GM21737 (cell line): Measurements from ENCODE around the gene COL21A1.

Experiments
- ATAC-seq: cut with Tn5 transposase; IDR thresholded peaks from one replicate; pipeline ENCODE4 v1.9.1; 2021; ENCODE audit warnings: mild to moderate bottlenecking, moderate library complexity; ENCODE audit not compliant: unreplicated experiment

Gene COL21A1

GRCh38 chr6:56246541-56246880 is 869 bp downstream of the COL21A1 start:
- ATAC-seq, result no peak

- ATAC-seq, result no peak
Measured at GRCh38 chr6:56245903-56246351, 1.5 kb downstream of the COL21A1 start.

GRCh38 chr6:56244528-56245253 is 2.7 kb downstream of the COL21A1 start:
- ATAC-seq, result no peak

- no peak for ATAC-seq
Measured at GRCh38 chr6:56244089-56244488, 3.3 kb downstream of the COL21A1 start.

GRCh38 chr6:56243518-56244070 is 3.8 kb downstream of the COL21A1 start:
- ATAC-seq, result no peak

GRCh38 chr6:56242346-56242745 is 5.0 kb downstream of the COL21A1 start:
- no peak for ATAC-seq

- ATAC-seq, result no peak
Measured at GRCh38 chr6:56241124-56241802, 6.1 kb downstream of the COL21A1 start.

- ATAC-seq, result no peak
Measured at GRCh38 chr6:56238352-56238751, 9.0 kb downstream of the COL21A1 start.

GRCh38 chr6:56235245-56235644 is 12.1 kb downstream of the COL21A1 start:
- ATAC-seq, result no peak

- no peak for ATAC-seq
Measured at GRCh38 chr6:56232436-56232835, 14.9 kb downstream of the COL21A1 start.

GRCh38 chr6:56231827-56232226 is 15.6 kb downstream of the COL21A1 start:
- ATAC-seq, result no peak

- ATAC-seq, result no peak
Measured at GRCh38 chr6:56230976-56231566, 16.3 kb downstream of the COL21A1 start.

- no peak for ATAC-seq
Measured at GRCh38 chr6:56227071-56227879, 20.1 kb downstream of the COL21A1 start.

GRCh38 chr6:56223995-56224394 is 23.4 kb downstream of the COL21A1 start:
- ATAC-seq, result no peak

- ATAC-seq, result no peak
Measured at GRCh38 chr6:56222499-56222898, 24.9 kb downstream of the COL21A1 start.

- ATAC-seq, result no peak
Measured at GRCh38 chr6:56220078-56220477, 27.3 kb downstream of the COL21A1 start.

- ATAC-seq, result no peak
Measured at GRCh38 chr6:56214703-56215101, 32.7 kb downstream of the COL21A1 start.

- no peak for ATAC-seq
Measured at GRCh38 chr6:56214041-56214702, 33.2 kb downstream of the COL21A1 start.

- no peak for ATAC-seq
Measured at GRCh38 chr6:56211724-56212123, 35.7 kb downstream of the COL21A1 start.

GRCh38 chr6:56204134-56204533 is 43.2 kb downstream of the COL21A1 start:
- ATAC-seq, result no peak

- ATAC-seq, result no peak
Measured at GRCh38 chr6:56199956-56200355, 47.4 kb downstream of the COL21A1 start.
